Upper lobe of left lung (tissue), 4 donors: Measurements from ENCODE around the gene KCNJ18.
"Not testable (repeated sequence)": the region's sequence is repeated elsewhere in the genome, so short reads cannot be mapped to it uniquely, and the experiment has no call there.

ENCODE experiments used
- EP300 ChIP-seq, 4 donors: sonication (generic); formaldehyde crosslinking; IDR thresholded peaks; one replicate each; pipeline ENCODE4 v1.5.1; 2017; ENCODE audit warnings: antibody characterized with exemption in 4 of 4, control low read depth in 2 of 4
- POLR2A ChIP-seq, 4 donors: fragments of 450-650 bp; IDR thresholded peaks; one replicate each; pipeline ENCODE4 v1.5.1; 2016 to 2017; ENCODE audit warnings: antibody characterized with exemption in 4 of 4, mild to moderate bottlenecking in 2 of 4
- POLR2AphosphoS5 ChIP-seq, 2 donors: sonication (generic); formaldehyde crosslinking; IDR thresholded peaks; one replicate each; pipeline ENCODE4 v1.5.1; 2017; ENCODE audit warnings: antibody characterized with exemption in 2 of 2
- TF ChIP-seq, protein P1 (sequence below), 6 experiments: fragments of 450-650 bp in 4 of 6; fragments of 200-600 bp in 2 of 6; sonication (generic) in 2 of 6; IDR thresholded peaks; one replicate each; pipeline ENCODE4 v1.5.1; 2016 to 2019; ENCODE audit warnings: antibody characterized with exemption in 6 of 6

DNA sequence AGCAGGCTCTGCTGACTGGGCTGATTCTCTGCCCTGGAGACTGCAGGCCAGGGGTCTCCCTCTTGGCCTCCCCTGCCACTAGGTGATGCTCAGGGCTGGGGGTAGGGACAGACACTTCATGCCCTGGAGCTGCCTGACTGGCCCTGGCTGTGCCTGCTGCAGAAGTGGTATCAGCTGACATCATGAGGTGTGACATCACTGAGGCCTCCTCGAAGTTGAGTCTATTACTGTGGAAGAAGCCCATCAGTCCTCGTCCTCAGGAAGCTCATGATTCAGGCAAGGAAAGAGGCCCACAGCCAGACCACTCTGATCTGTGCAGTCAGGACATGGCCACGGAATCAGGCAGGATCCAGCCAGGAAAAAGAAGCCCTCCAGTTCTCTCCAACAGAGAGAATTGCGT, 45.9 kb downstream of the KCNJ18 start:
- TF ChIP-seq POLR2A, EP300, POLR2AphosphoS5 (IDR thresholded peaks at IDR 0.05): not testable (repeated sequence)
- TF ChIP-seq, protein P1, sequence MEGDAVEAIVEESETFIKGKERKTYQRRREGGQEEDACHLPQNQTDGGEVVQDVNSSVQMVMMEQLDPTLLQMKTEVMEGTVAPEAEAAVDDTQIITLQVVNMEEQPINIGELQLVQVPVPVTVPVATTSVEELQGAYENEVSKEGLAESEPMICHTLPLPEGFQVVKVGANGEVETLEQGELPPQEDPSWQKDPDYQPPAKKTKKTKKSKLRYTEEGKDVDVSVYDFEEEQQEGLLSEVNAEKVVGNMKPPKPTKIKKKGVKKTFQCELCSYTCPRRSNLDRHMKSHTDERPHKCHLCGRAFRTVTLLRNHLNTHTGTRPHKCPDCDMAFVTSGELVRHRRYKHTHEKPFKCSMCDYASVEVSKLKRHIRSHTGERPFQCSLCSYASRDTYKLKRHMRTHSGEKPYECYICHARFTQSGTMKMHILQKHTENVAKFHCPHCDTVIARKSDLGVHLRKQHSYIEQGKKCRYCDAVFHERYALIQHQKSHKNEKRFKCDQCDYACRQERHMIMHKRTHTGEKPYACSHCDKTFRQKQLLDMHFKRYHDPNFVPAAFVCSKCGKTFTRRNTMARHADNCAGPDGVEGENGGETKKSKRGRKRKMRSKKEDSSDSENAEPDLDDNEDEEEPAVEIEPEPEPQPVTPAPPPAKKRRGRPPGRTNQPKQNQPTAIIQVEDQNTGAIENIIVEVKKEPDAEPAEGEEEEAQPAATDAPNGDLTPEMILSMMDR (IDR thresholded peaks at IDR 0.05), result not testable (repeated sequence)
